HCT116 (cell line): ENCODE measurements around the gene IRGC. TPM values are rescaled to one million over a fixed set of nuclear protein-coding genes. Genes with fewer than 3 reads are reported as not detected.

Source experiments
- ATAC-seq: fragments of 200-7000 bp; cut with Tn5 transposase; 2 replicates; pipeline ENCODE4 v1.9.1; 2020; ENCODE audit warnings: mild to moderate bottlenecking, moderate library complexity
- BruUV-seq: library from RNA; stranded (reverse); fragments of 400-500 nt; replicated peaks from 2 replicates; lab custom pipeline; 2021; lab: Mats Ljungman, UMichigan
- CTCF ChIA-PET: fragments of 300-600 bp; sonication (Branson Sonifier 250); formaldehyde crosslinking; loops from one replicate; lab custom pipeline; 2021; ENCODE audit warnings: antibody characterized with exemption; lab: Charles Lee
- POLR2A ChIA-PET: fragments of 300-600, 350-600 bp; sonication (Branson Sonifier 250); formaldehyde crosslinking; loops from one replicate; lab custom pipeline; 2021; ENCODE audit warnings: antibody characterized with exemption; lab: Charles Lee
- RAD21 ChIA-PET, 2 experiments: fragments of 300-600 bp; sonication (Branson Sonifier 250); formaldehyde crosslinking; loops; one replicate each; lab custom pipeline; 2023; ENCODE audit warnings: low total read pairs in 2 of 2; ENCODE audit not compliant: uncharacterized antibody in 2 of 2, unreplicated experiment in 2 of 2, low non-redundant PET in 1 of 2; lab: Charles Lee
- DNase-seq: peaks from one replicate; pipeline ENCODE4 v3.0.0-alpha.2; 2010; ENCODE audit warnings: low read depth, low spot score
- H2AFZ ChIP-seq: fragments of 200-600 bp; shearing (Covaris generic), sonication (generic); 2 replicates; pipeline ENCODE4 v1.6.1; 2017; ENCODE audit warnings: low read depth, mixed run types, mixed read lengths, antibody characterized with exemption, low read length; ENCODE audit not compliant: poor library complexity, severe bottlenecking
- H3K27ac ChIP-seq: 2 replicates; pipeline ENCODE4 v1.5.1; 2012; ENCODE audit warnings: low read depth, low read length
- H3K27me3 ChIP-seq: fragments of 200-600 bp; sonication (generic); 2 replicates; pipeline ENCODE4 v1.6.1; 2016; ENCODE audit warnings: mixed run types, low read length, mixed read lengths; ENCODE audit not compliant: insufficient read depth
- H3K36me3 ChIP-seq, 2 experiments: fragments of 200-500 bp in 1 of 2; fragments of 200-600 bp in 1 of 2; sonication (Bioruptor generic) in 1 of 2; sonication (generic) in 1 of 2; 2 replicates each; pipeline versions ENCODE4 v1.5.1 to v1.6.1; 2014 to 2016; ENCODE audit warnings: low read length in 2 of 2, inconsistent platforms in 1 of 2, mixed read lengths in 1 of 2, mixed run types in 1 of 2; ENCODE audit not compliant: insufficient read depth in 2 of 2, control insufficient read depth in 1 of 2
- H3K4me1 ChIP-seq, 2 experiments: fragments of 200-600 bp in 1 of 2; sonication (generic) in 1 of 2; 2 replicates each; pipeline versions ENCODE4 v1.5.1 to v1.6.1; 2012 to 2017; ENCODE audit warnings: low read length in 2 of 2, inconsistent platforms in 1 of 2, mild to moderate bottlenecking in 1 of 2, mixed read lengths in 1 of 2, mixed run types in 1 of 2, moderate library complexity in 1 of 2; ENCODE audit not compliant: insufficient read depth in 2 of 2, control insufficient read depth in 1 of 2
- H3K4me2 ChIP-seq: fragments of 200-600 bp; sonication (generic); 2 replicates; pipeline ENCODE4 v1.6.1; 2017; ENCODE audit warnings: mixed run types, low read length, mixed read lengths
- H3K4me3 ChIP-seq, 2 experiments: fragments of 200-600 bp in 1 of 2; sonication (generic) in 1 of 2; replicated peaks in 1 of 2; 2 replicates each; pipeline ENCODE4 v1.5.1; 2011 to 2016; ENCODE audit warnings: low read length in 2 of 2, control low read depth in 1 of 2, low read depth in 1 of 2, mild to moderate bottlenecking in 1 of 2, mixed read lengths in 1 of 2, mixed run types in 1 of 2
- H3K79me2 ChIP-seq: fragments of 200-600 bp; sonication (generic); 2 replicates; pipeline ENCODE4 v1.6.1; 2017; ENCODE audit warnings: mild to moderate bottlenecking, mixed run types, low read length, moderate library complexity, mixed read lengths; ENCODE audit not compliant: insufficient read depth
- H3K9ac ChIP-seq: fragments of 200-600 bp; sonication (generic); 2 replicates; pipeline ENCODE4 v1.6.1; 2016; ENCODE audit warnings: low read length, mixed read lengths
- H3K9me2 ChIP-seq: fragments of 200-600 bp; sonication (generic), shearing (Covaris generic); 2 replicates; pipeline ENCODE4 v1.6.1; 2017; ENCODE audit warnings: mixed run types, mild to moderate bottlenecking, moderate library complexity; ENCODE audit not compliant: insufficient read depth
- H3K9me3 ChIP-seq, 2 experiments: fragments of 200-500 bp in 1 of 2; fragments of 200-600 bp in 1 of 2; sonication (Bioruptor generic) in 1 of 2; sonication (generic) in 1 of 2; 2 replicates each; pipeline ENCODE4 v1.6.1; 2014 to 2017; ENCODE audit warnings: low read length in 2 of 2, mixed read lengths in 2 of 2, inconsistent platforms in 1 of 2, low read depth in 1 of 2, mild to moderate bottlenecking in 1 of 2, mixed run types in 1 of 2, moderate library complexity in 1 of 2; ENCODE audit not compliant: control insufficient read depth in 1 of 2, insufficient read depth in 1 of 2
- H4K20me1 ChIP-seq: fragments of 200-600 bp; sonication (generic), shearing (Covaris generic); 2 replicates; pipeline ENCODE4 v1.6.1; 2017; ENCODE audit warnings: mixed run types, mild to moderate bottlenecking, moderate library complexity; ENCODE audit not compliant: insufficient read depth
- EGR1 ChIP-seq: IDR thresholded peaks from 2 replicates; pipeline ENCODE4 v1.6.1; 2012; ENCODE audit warnings: low read depth
- EZH2 ChIP-seq: fragments of 200-600 bp; sonication (generic); IDR thresholded peaks from 2 replicates; pipeline ENCODE4 v1.6.1; 2017; ENCODE audit warnings: antibody characterized with exemption, mixed run types
- EZH2phosphoT487 ChIP-seq: fragments of 200-600 bp; IDR thresholded peaks from 2 replicates; pipeline ENCODE4 v1.6.1; 2018; ENCODE audit warnings: antibody characterized with exemption, borderline replicate concordance
- FOSL1 ChIP-seq: IDR thresholded peaks from 2 replicates; pipeline ENCODE4 v1.6.1; 2012; ENCODE audit warnings: low read depth
- SP1 ChIP-seq: IDR thresholded peaks from 2 replicates; pipeline ENCODE4 v1.6.1; 2012; ENCODE audit warnings: low read depth
- intact Hi-C: fragments of 100-400 bp; cut with micrococcal nuclease; formaldehyde crosslinking; loops from 2 replicates; pipeline ENCODE4 v1.10.0; 2022
- total RNA-seq: library from RNA; stranded (reverse); gene quantifications from one replicate; pipeline ENCODE4 v1.2.1, GENCODE V29; 2021; ENCODE audit not compliant: unreplicated experiment
- TF ChIP-seq, protein P1 (sequence below): IDR thresholded peaks from 2 replicates; pipeline ENCODE4 v1.6.1; 2012
- TF ChIP-seq, protein P2 (sequence below), 3 experiments: fragments of 200-600 bp in 1 of 3; sonication (generic) in 1 of 3; IDR thresholded peaks in 2 of 3; conservative IDR thresholded peaks in 1 of 3; 2 replicates each; pipeline ENCODE4 v1.5.1; 2012 to 2017; ENCODE audit warnings: low read depth in 2 of 3, low read length in 2 of 3, antibody characterized with exemption in 1 of 3, borderline replicate concordance in 1 of 3, control low read depth in 1 of 3, mild to moderate bottlenecking in 1 of 3, mixed read lengths in 1 of 3, mixed run types in 1 of 3, moderate library complexity in 1 of 3; ENCODE audit not compliant: insufficient read depth in 1 of 3

Gene IRGC
- total RNA-seq, 1 experiment from 2014 or later: not detected

DNA sequence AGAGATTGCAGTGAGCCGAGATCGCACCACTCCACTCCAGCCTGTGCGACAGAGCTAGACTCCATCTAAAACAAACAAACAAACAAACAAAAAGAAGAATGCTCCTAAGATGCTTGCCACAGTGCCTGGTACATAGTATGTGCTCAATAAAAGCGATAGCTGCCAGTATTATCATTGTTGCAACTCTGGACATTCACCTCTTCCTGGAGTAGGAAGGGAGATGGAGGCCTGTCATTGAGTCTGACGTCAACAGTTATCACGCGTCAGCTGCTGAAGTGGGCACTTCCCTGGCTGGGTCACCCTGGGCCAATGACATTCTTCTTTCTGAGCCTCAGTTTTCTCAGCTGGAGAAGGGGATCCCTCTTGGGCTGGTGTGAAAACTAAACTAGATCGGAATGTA lies 41.7 kb upstream of the IRGC start:
- POLR2A ChIA-PET: interaction anchor here (0.6 to 2.0 kb wide), 4 partner anchors 13 to 223 kb away, joined by 3 to 8 read pairs (median 4); no protein-coding TSS in a partner anchor
- Histone ChIP-seq H3K9me2 (no peaks in the 10 kb centered on the region), H2AFZ (no peak overlapping the region), H3K4me1 (peaks cover 37 to 67% of the 10 kb centered on the region in 2 experiments), H3K79me2 (peaks cover 8% of the 10 kb centered on the region), H3K36me3 (no peaks in the 10 kb centered on the region), H4K20me1 (no peaks in the 10 kb centered on the region), H3K9me3 (no peaks in the 10 kb centered on the region), H3K4me2 (peak overlapping the region; percentile 70), H3K27me3 (no peaks in the 10 kb centered on the region), H3K4me3 (no peak overlapping the region)
- BruUV-seq: no TSS peak
- CTCF ChIA-PET: no interaction called here
- RAD21 ChIA-PET: no interaction called here
- DNase-seq: no peak
- no peak for ATAC-seq
- intact Hi-C loops: loop anchor here (10.0 kb wide), 1 partner anchor 111 kb away; the partner anchor contains the start of gene KCNN4
- no peak for TF ChIP-seq FOSL1
- TF ChIP-seq, protein P1, sequence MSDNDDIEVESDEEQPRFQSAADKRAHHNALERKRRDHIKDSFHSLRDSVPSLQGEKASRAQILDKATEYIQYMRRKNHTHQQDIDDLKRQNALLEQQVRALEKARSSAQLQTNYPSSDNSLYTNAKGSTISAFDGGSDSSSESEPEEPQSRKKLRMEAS: no peak
- TF ChIP-seq SP1: no peak
- TF ChIP-seq EZH2phosphoT487: no peak
- TF ChIP-seq, protein P2, sequence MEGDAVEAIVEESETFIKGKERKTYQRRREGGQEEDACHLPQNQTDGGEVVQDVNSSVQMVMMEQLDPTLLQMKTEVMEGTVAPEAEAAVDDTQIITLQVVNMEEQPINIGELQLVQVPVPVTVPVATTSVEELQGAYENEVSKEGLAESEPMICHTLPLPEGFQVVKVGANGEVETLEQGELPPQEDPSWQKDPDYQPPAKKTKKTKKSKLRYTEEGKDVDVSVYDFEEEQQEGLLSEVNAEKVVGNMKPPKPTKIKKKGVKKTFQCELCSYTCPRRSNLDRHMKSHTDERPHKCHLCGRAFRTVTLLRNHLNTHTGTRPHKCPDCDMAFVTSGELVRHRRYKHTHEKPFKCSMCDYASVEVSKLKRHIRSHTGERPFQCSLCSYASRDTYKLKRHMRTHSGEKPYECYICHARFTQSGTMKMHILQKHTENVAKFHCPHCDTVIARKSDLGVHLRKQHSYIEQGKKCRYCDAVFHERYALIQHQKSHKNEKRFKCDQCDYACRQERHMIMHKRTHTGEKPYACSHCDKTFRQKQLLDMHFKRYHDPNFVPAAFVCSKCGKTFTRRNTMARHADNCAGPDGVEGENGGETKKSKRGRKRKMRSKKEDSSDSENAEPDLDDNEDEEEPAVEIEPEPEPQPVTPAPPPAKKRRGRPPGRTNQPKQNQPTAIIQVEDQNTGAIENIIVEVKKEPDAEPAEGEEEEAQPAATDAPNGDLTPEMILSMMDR (IDR thresholded peaks at IDR 0.05 in 2 of 3, conservative IDR thresholded peaks at IDR 0.05 in 1 of 3; ENCODE audit: borderline replicate concordance in 1 of 3, insufficient read depth in 1 of 3, low read depth in 2 of 3, low read length in 2 of 3): no peak
- TF ChIP-seq EZH2: no peak
- TF ChIP-seq EGR1: no peak
- TF ChIP-seq, all 23 proteins: peak for 0
- H3K9ac ChIP-seq: peak overlapping the region; percentile 54; the same call in 1 of the 2 replicates
- peak overlapping the region; percentile 72 for H3K27ac ChIP-seq
